AG09309 (cell line): Measurements from ENCODE around the gene EIF2S2.

Source experiments
- DNase-seq: peaks from one replicate; pipeline ENCODE4 v3.0.0-alpha.2; 2010; ENCODE audit warnings: low read depth
- H3K4me3 ChIP-seq: 2 replicates; pipeline ENCODE4 v1.5.1; 2011; ENCODE audit warnings: mild to moderate bottlenecking, low read depth, low read length, moderate library complexity; ENCODE audit not compliant: control insufficient read depth
- CTCF ChIP-seq: IDR thresholded peaks from 2 replicates; pipeline ENCODE4 v1.5.1; 2011; ENCODE audit warnings: mild to moderate bottlenecking, low read depth, low read length, inconsistent platforms; ENCODE audit not compliant: insufficient read depth, control insufficient read depth; ENCODE audit errors: missing control alignments

EIF2S2 gene

GRCh38 chr20:34045294-34045693 lies 66.7 kb downstream of the EIF2S2 start:
- no peak for DNase-seq
- no peak overlapping the region for H3K4me3 ChIP-seq
- no peak for TF ChIP-seq CTCF

GRCh38 chr20:34043025-34043424 lies 69.0 kb downstream of the EIF2S2 start:
- no peak overlapping the region for H3K4me3 ChIP-seq
- no peak for DNase-seq
- no peak for TF ChIP-seq CTCF

GRCh38 chr20:34042262-34042661 lies 69.8 kb downstream of the EIF2S2 start:
- DNase-seq = no peak
- TF ChIP-seq CTCF = no peak
- H3K4me3 ChIP-seq = no peak overlapping the region

GRCh38 chr20:34041226-34041625 lies 70.8 kb downstream of the EIF2S2 start:
- DNase-seq = no peak
- no peak for TF ChIP-seq CTCF
- H3K4me3 ChIP-seq = no peak overlapping the region

- DNase-seq = no peak
- no peak for TF ChIP-seq CTCF
- H3K4me3 ChIP-seq = no peak overlapping the region
Observed at GRCh38 chr20:34040300-34040995, 71.6 kb downstream of the EIF2S2 start.
